Common myeloid progenitor, CD34-positive (primary cell): ENCODE results near the gene POM121. TPM values are rescaled to one million over a fixed set of nuclear protein-coding genes. Genes with fewer than 3 reads are reported as not detected.
A peak's percentile ranks its signal among the peaks of the same experiment; 100 is the strongest.
"Not testable (repeated sequence)": the region's sequence is repeated elsewhere in the genome, so short reads cannot be mapped to it uniquely, and the experiment has no call there.

ENCODE experiments used
- CTCF ChIA-PET: fragments of 350-600 bp; sonication (Branson Sonifier 250); formaldehyde crosslinking; loops from one replicate; lab custom pipeline; 2021; ENCODE audit warnings: antibody characterized with exemption; lab: Charles Lee
- POLR2A ChIA-PET: fragments of 350-600 bp; sonication (Branson Sonifier 250); formaldehyde crosslinking; loops from one replicate; lab custom pipeline; 2021; ENCODE audit warnings: antibody characterized with exemption; lab: Charles Lee
- DNase-seq, 3 donors: peaks; one replicate each; pipeline versions ENCODE4 v3.0.0 to v3.0.0-alpha.2; 2013
- H3K27ac ChIP-seq, 2 experiments: 1 replicate in 1 of 2; 2 replicates in 1 of 2; pipeline ENCODE4 v1.7.0; 2013; ENCODE audit warnings: inconsistent platforms in 2 of 2, low read length in 2 of 2, mild to moderate bottlenecking in 2 of 2, low read depth in 1 of 2, moderate library complexity in 1 of 2; ENCODE audit not compliant: severe bottlenecking in 2 of 2, insufficient read depth in 1 of 2, poor library complexity in 1 of 2
- H3K27me3 ChIP-seq, 5 experiments: replicated peaks in 2 of 5; 1 replicate in 3 of 5; 2 replicates in 2 of 5; pipeline versions ENCODE4 v1.6.1 to v1.7.0; 2013; ENCODE audit warnings: low read length in 4 of 5, mild to moderate bottlenecking in 2 of 5, moderate library complexity in 2 of 5, inconsistent platforms in 1 of 5; ENCODE audit not compliant: insufficient read depth in 5 of 5, control insufficient read depth in 4 of 5
- H3K36me3 ChIP-seq, 4 experiments: 1 replicate in 2 of 4; 2 replicates in 2 of 4; pipeline versions ENCODE4 v1.6.1 to v1.7.0; 2013; ENCODE audit warnings: low read length in 3 of 4, control low read depth in 1 of 4, mild to moderate bottlenecking in 1 of 4; ENCODE audit not compliant: control insufficient read depth in 4 of 4, insufficient read depth in 4 of 4
- H3K4me1 ChIP-seq, 4 experiments: 1 replicate in 3 of 4; 2 replicates in 1 of 4; pipeline versions ENCODE4 v1.6.1 to v1.7.1; 2013; ENCODE audit warnings: low read length in 3 of 4, mild to moderate bottlenecking in 3 of 4, control low read depth in 1 of 4, inconsistent platforms in 1 of 4, moderate library complexity in 1 of 4; ENCODE audit not compliant: control insufficient read depth in 4 of 4, insufficient read depth in 4 of 4; ENCODE audit errors: control extremely low read depth in 1 of 4
- H3K4me3 ChIP-seq, 7 experiments: 1 replicate in 4 of 7; 2 replicates in 3 of 7; pipeline versions ENCODE4 v1.5.1 to v1.7.0; 2013; ENCODE audit warnings: mild to moderate bottlenecking in 7 of 7, low read length in 6 of 7, moderate library complexity in 6 of 7, inconsistent platforms in 2 of 7, low read depth in 2 of 7, control low read depth in 1 of 7; ENCODE audit not compliant: insufficient read depth in 4 of 7, control insufficient read depth in 1 of 7; ENCODE audit errors: extremely low read depth in 1 of 7
- H3K9me3 ChIP-seq, 5 experiments: 1 replicate in 4 of 5; 2 replicates in 1 of 5; pipeline versions ENCODE4 v1.6.1 to v1.7.1; 2013; ENCODE audit warnings: low read length in 4 of 5, mild to moderate bottlenecking in 2 of 5, inconsistent platforms in 1 of 5, low read depth in 1 of 5, moderate library complexity in 1 of 5; ENCODE audit not compliant: control insufficient read depth in 4 of 5, insufficient read depth in 2 of 5; ENCODE audit errors: control extremely low read depth in 1 of 5
- WGBS: methylation state at CpG from one replicate; pipeline ENCODE4 v1.1.5; 2013; ENCODE audit not compliant: insufficient coverage; 5-methylcytosine and 5-hydroxymethylcytosine counted together
- polyA plus RNA-seq: library from polyadenylated mRNA; unstranded; fragments of 120-200 nt; gene quantifications from one replicate; pipeline ENCODE4 v1.2.1, GENCODE V29; 2013

The POM121 gene
- 43.7 TPM for polyA plus RNA-seq

DNA sequence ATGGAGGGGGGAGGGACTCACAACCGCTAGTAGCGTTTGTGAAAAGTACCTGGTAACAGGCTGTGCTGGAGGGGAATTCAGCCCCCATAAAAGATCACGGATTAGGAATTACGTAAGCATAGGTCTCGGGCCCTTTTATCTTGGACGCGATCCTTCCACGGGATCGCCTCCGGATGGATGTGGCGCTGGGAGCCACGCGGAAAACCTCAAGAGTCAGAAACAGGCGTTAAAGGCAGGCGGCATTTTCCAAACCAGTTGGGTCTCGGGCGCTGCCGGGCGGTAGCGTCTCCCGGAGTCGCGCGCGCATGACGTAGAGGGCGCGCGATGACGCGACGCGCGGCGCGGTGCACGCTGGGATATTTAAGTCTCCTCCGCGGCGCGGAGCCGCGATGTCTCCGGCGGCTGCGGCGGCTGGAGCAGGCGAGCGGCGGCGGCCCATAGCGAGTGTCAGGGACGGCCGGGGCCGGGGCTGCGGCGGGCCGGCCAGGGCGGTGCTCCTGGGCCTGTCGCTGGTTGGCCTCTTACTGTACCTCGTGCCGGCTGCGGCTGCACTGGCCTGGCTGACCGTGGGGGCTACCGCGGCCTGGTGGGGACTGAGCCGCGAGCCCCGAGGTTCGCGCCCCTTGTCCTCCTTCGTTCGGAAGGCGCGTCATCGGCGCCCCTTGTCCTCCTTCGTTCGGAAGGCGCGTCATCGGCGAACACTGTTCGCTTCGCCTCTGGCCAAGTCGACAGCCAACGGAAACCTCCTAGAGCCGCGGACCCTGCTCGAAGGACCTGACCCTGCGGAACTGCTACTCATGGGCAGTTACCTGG, at the start of gene POM121:
Gene POM121 (plus strand): TSS at position 363 of the 813 bp plus-strand sequence. CDS start 27 bp downstream, at position 390.
- peak within 1 kb of the TSS; percentile 94 to 97 for H3K27ac ChIP-seq
- POLR2A ChIA-PET, result no interaction called here
- peak; percentile 91 to 95 (median 95) for DNase-seq
- under 1% methylated on average over 91 of the region's 91 CpGs for WGBS
- H3K36me3 ChIP-seq, result peaks cover 2 to 29% (median 22%) of the 10 kb centered on the region in 4 experiments
- no peaks in the 10 kb centered on the region for H3K27me3 ChIP-seq
- no peaks in the 10 kb centered on the region for H3K9me3 ChIP-seq
- CTCF ChIA-PET, result no interaction called here
- peak within 1 kb of the TSS; percentile 84 to 99 (median 94) for H3K4me3 ChIP-seq
- peaks cover 4 to 16% (median 11%) of the 10 kb centered on the region in 4 experiments for H3K4me1 ChIP-seq

- POLR2A ChIA-PET, H3K9me3 ChIP-seq, CTCF ChIA-PET, H3K27me3 ChIP-seq, H3K4me1 ChIP-seq: not testable (repeated sequence)
- Histone ChIP-seq H3K27ac (peak overlapping the region; percentile 66 to 79), H3K36me3 (peaks cover 0 to 11% (median 3%) of the 10 kb centered on the region in 4 experiments), H3K4me3 (peak overlapping the region; percentile 70 to 87 (median 77))
- DNase-seq, result peak; percentile 62 to 79 (median 65)
- 0% methylated on average over 36 of the region's 59 CpGs for WGBS
Measured at GRCh38 chr7:72879079-72879736, 45.7 kb upstream of the POM121 start.

- H3K9me3 ChIP-seq, H3K4me1 ChIP-seq, CTCF ChIA-PET, H3K27me3 ChIP-seq: not testable (repeated sequence)
- DNase-seq, result peak; percentile 29 to 50 (median 38)
- Histone ChIP-seq H3K36me3 (peaks cover 0 to 11% (median 3%) of the 10 kb centered on the region in 4 experiments), H3K27ac (peak overlapping the region; percentile 66 to 79), H3K4me3 (peak overlapping the region; percentile 70 to 87 (median 77))
- POLR2A ChIA-PET, result interaction anchor here (0.7 kb wide), 1 partner anchor 52 kb away, joined by 3 read pairs; the partner anchor contains the start of gene TYW1B
- 0% methylated on average over 25 of the region's 35 CpGs for WGBS
Measured at GRCh38 chr7:72879737-72880215, 45.1 kb upstream of the POM121 start.

- peaks cover 2 to 35% (median 14%) of the 10 kb centered on the region in 4 experiments for H3K36me3 ChIP-seq
- H3K4me1 ChIP-seq, H3K9me3 ChIP-seq, DNase-seq, H3K4me3 ChIP-seq, H3K27ac ChIP-seq, POLR2A ChIA-PET, CTCF ChIA-PET, H3K27me3 ChIP-seq: not testable (repeated sequence)
- 100% methylated on average over 1 of the region's 4 CpGs for WGBS
Measured at GRCh38 chr7:72891750-72892149, 33.1 kb upstream of the POM121 start.

- H3K36me3 ChIP-seq, result peaks cover 3 to 44% (median 19%) of the 10 kb centered on the region in 4 experiments
- H3K27ac ChIP-seq, H3K4me1 ChIP-seq, H3K9me3 ChIP-seq, POLR2A ChIA-PET, CTCF ChIA-PET, DNase-seq, H3K27me3 ChIP-seq, H3K4me3 ChIP-seq: not testable (repeated sequence)
- no CpG with 5 or more reads among the region's 6 CpGs for WGBS
Measured at GRCh38 chr7:72904740-72905139, 20.2 kb upstream of the POM121 start.

DNA sequence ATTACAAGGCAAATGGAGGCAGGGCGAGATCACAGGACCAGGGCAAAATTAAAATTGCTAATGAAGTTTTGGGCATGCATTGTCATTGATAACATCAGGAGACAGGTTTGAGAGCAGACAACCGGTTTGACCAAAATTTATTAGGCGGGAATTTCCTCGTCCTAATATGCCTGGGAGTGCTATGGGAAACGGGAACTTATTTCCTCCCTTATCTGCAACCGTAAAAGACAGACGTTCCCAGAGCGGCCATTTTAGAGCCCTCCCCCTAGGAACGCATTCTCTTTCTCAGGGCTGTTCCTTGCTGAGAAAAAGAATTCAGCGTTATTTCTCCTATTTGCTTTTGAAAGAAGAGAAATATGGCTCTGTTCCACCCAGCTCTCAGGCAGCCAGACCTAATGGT, 16.5 kb upstream of the POM121 start:
- WGBS, result over 99% methylated on average over 10 of the region's 10 CpGs
- CTCF ChIA-PET, H3K4me1 ChIP-seq, H3K27me3 ChIP-seq, POLR2A ChIA-PET, H3K27ac ChIP-seq, DNase-seq, H3K4me3 ChIP-seq, H3K9me3 ChIP-seq: not testable (repeated sequence)
- H3K36me3 ChIP-seq, result peaks cover 0 to 34% (median 14%) of the 10 kb centered on the region in 4 experiments
